ENCODE data around the gene NEXMIF.
"Not testable (repeated sequence)": the region's sequence is repeated elsewhere in the genome, so short reads cannot be mapped to it uniquely, and the experiment has no call there.

The NEXMIF gene

GRCh38 chrX:74925225-74926088 is at the start of gene NEXMIF:
NEXMIF (minus strand) TSS chrX:74925452.
- DNase-seq: no peak

- DNase-seq: not testable (repeated sequence)
These were observed 36.7 kb upstream of the NEXMIF start for GRCh38 chrX:74961962-74962361.

GRCh38 chrX:74949717-74950116 is 24.5 kb upstream of the NEXMIF start:
- DNase-seq: no peak

- DNase-seq: no peak
These were observed 15.2 kb upstream of the NEXMIF start for GRCh38 chrX:74940414-74940813.

GRCh38 chrX:74931214-74931613 is 6.0 kb upstream of the NEXMIF start:
- DNase-seq: no peak

DNA sequence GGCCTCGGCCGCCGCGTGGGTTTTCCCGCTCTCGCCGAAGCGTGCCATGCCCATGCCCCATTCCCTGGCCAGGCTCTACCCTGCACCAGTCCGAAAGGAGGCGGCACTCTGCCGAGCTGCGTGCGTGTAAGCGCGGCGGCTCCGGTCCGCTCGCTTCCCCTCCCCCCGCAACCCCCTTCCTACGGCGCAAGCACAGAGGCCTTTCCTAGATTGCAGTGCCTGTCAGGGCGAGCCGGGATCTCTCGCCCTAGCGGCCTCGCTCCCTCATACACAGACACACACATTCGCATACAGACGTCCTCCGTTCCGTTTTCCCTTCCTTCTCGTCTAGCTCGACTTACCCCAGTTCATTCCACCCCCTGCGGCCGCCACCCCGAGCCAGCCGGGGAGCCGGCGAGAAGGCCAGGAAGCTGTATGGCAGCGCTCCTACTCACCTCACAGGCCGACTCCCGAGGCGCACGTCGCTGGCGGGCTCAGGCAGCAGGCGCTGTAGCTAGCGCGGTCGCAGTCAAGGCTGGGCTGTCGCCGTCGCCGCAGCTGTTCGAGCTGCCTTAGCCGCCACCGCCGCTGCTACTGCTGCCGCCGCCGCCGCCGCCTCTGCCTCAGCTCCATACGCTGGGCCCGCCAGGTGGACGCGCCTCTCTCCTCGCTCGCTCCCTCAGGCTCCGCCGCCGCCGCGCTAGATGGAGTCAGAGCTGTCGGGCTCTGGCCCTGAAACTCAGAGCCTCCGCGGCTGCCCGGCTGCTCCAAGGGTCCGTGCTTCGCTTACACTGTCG is 615 bp downstream of the NEXMIF start:
- no peak for DNase-seq

DNA sequence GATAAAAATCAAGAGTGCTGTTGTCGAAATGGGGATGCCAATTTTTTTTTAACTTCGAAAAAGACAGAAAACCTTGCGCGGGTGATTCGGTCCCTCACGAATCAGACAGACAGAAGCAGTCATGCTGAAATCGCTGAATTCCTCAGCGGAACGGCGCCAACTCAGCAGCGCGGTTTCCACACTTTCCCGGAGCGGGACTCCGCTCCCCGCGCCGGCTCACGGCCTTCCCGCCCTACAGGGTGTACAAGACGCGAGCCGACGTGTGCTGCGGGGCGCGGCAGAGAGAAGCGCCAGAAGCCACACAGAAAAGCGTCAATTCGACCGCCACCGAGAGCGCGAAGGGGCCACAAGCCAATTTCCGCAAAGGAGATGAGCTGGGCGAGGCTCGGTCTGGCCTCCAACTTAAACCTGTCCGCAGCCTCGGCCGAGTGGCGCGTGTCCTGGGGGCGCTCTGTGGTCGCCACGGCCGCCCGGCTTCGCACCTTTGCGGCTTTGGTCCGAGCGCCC is 1.3 kb downstream of the NEXMIF start:
- DNase-seq: no peak

- DNase-seq: no peak
These were observed 2.2 kb downstream of the NEXMIF start for GRCh38 chrX:74922922-74923543.

- DNase-seq: no peak
These were observed 13.8 kb downstream of the NEXMIF start for GRCh38 chrX:74911494-74911893.

- no peak for DNase-seq
These were observed 18.8 kb downstream of the NEXMIF start for GRCh38 chrX:74906417-74906816.

GRCh38 chrX:74902806-74903205 is 22.4 kb downstream of the NEXMIF start:
- DNase-seq: peak; percentile 20

GRCh38 chrX:74892561-74892960 is 32.7 kb downstream of the NEXMIF start:
- no peak for DNase-seq

DNA sequence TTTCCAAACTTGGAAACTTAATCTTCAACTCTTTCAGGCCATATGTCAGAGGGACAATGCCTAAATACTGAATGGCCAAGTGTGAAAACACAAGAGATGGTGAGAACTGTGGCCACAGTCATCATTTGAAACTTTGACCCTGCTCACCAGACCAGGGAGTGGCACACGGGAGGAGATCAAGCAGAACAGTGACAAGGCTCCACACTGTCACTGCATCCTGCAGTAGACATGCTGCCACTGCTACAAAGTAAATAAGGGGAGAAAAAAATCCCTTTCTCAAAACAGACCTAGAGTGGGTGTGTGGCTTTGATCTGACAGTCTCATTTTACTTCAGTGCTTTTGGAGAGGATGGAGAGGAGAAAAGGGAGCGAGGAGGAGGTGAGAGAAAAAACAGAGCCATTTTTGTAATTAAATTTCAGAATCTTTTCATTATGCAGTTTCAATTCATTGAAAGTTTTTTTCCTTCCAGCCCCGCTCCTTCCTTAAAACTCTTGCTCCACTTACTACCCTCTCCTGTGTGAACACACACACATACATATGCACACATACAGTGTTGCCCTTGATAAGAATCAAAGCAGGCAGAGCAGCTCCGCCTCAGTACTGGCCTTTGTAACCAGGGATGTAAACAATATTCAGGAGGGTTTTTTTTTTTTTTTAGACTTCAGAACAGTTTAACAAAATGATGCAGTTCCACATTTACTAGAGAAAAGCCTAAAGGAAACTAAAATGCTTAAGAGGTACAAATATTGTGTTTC is 34.4 kb downstream of the NEXMIF start:
- DNase-seq: no peak

DNA sequence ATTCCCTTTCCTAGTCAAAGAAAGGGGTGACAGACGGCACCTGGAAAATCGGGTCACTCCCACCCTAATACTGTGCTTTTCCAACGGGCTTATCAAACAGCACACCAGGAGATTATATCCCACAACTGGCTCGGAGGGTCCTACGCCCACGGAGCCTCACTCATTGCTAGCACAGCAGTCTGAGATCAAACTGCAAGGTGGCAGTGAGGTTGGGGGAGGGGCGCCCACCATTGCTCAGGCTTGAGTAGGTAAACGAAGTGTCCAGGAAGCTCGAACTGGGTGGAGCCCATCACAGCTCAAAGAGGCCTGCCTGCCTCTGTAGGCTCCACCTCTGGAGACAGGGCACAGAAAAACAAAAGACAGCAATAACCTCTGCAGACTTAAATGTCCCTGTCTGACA is 42.9 kb downstream of the NEXMIF start:
- DNase-seq: not testable (repeated sequence)

GRCh38 chrX:74865725-74866124 is 59.5 kb downstream of the NEXMIF start:
- no peak for DNase-seq

DNA sequence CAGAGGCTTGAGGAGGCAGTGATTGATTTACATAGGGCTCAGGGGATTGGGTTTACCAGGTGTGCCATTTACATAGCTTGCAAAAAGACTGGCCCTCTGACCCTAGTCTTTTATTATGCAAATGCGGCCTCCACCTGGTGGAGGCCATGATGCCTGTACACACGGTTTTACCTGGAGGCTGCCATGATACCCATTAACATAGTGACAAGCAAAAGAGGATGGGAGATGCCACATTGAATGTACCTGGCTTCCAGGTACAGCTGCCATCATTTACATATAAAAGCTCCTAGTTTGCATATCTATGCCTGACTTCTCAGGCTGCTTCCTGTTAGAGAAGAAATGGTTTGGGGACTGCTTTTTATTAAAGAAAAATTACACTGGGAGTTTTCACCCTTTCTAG is 72.0 kb downstream of the NEXMIF start:
- no peak for DNase-seq

- DNase-seq: no peak
These were observed 89.7 kb downstream of the NEXMIF start for GRCh38 chrX:74835566-74835965.

DNA sequence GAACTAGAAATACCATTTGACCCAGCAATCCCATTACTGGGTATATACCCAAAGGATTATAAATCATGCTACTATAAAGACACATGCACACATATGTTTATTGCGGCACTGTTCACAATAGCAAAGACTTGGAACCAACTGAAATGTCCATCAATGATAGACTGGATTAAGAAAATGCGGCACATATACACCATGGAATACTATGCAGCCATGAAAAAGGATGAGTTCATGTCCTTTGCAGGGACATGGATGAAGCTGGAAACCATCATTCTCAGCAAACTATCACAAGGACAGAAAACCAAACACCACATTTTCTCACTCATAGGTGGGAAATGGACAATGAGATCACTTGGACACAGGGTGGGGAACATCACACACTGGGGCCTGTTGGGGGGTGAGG is 105.5 kb downstream of the NEXMIF start:
- not testable (repeated sequence) for DNase-seq

- DNase-seq: no peak
These were observed 110.6 kb downstream of the NEXMIF start for GRCh38 chrX:74814681-74815080.

GRCh38 chrX:74804574-74804973 is 120.7 kb downstream of the NEXMIF start:
- DNase-seq: no peak

- no peak for DNase-seq
These were observed 125.2 kb downstream of the NEXMIF start for GRCh38 chrX:74800062-74800461.

DNA sequence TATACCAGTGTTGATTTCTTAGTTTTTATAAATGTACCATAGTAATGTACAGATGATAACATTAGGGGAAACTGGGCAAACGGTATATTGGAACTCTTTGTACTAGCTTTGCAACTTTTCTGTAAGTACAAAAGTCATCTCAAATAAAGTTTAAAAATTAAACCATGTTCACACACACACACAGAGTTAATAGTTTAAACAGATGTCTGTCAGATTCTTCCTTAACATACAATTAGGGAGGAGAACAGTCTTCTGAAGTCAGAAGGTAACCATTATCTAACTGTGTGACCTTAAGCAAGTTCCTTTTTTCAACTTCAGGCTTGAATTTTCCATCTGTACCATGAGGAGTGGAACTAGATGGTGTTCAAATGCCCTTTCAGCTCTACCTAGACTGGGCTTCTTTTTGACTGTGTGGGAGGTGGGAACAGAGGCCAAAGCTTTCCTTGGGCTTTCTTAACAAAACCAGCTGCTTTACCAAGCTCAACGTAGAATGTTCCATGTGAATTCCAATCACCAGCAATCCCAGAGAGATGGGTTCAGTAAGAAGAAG is 127.8 kb downstream of the NEXMIF start:
- DNase-seq: no peak
